ENCODE data around the gene MUTYH. TPM values are rescaled to one million over a fixed set of nuclear protein-coding genes. Genes with fewer than 3 reads are reported as not detected.

MUTYH gene
- polyA plus RNA-seq, 1 donor from 2014 or later: 59.8 TPM

DNA sequence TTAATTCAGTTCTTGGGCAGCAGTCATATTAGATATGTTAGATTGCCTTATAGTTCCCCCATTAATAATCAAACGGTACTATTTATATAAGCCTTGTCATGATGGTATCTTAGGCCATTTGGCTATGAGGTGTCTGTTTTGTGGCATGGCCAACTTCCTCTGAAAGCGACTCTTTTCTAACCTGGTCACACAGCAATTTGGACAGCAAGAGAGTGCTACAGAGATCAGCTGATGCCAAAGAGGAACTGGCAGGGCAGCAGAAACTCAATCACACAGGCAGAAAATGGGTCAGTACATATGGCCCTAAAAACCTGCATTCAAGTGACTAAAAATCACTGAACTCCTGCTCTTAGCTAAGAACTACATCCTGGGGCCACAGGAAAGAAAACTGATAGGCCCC lies 13.4 kb upstream of the MUTYH start:
- Histone ChIP-seq H3K9ac (ENCODE audit: low read length) (no peak overlapping the region), H3K79me2 (replicated peaks; ENCODE audit: insufficient read depth, low read length) (no peaks in the 10 kb centered on the region), H3K4me2 (ENCODE audit: low read length) (no peak overlapping the region), H3K27me3 (ENCODE audit: insufficient read depth, low read depth, low read length) (no peaks in the 10 kb centered on the region), H3K27ac (ENCODE audit: low read length) (no peak overlapping the region), H4K20me1 (ENCODE audit: insufficient read depth) (no peaks in the 10 kb centered on the region), H3F3A (ENCODE audit: insufficient read depth, low read length, poor library complexity, severe bottlenecking) (no peaks in the 10 kb centered on the region), H3K9me3 (ENCODE audit: low read length) (no peaks in the 10 kb centered on the region), H3K9me2 (ENCODE audit: insufficient read depth, low read length) (no peaks in the 10 kb centered on the region), H3K36me3 (ENCODE audit: insufficient read depth, low read length) (no peaks in the 10 kb centered on the region), H2AFZ (ENCODE audit: low read depth, low read length) (no peak overlapping the region), H3K4me3 (ENCODE audit: low read length) (no peak overlapping the region)
- TF ChIP-seq EZH2 (IDR thresholded peaks at IDR 0.05; ENCODE audit: borderline replicate concordance, insufficient read depth, low read length, poor library complexity, severe bottlenecking) (no peak), EP300 (conservative IDR thresholded peaks at IDR 0.05; ENCODE audit: poor library complexity, severe bottlenecking) (no peak), MXI1 (conservative IDR thresholded peaks at IDR 0.05; ENCODE audit: poor library complexity, severe bottlenecking) (no peak), RAD21 (conservative IDR thresholded peaks at IDR 0.05) (no peak), TAF1 (IDR thresholded peaks at IDR 0.05; ENCODE audit: low read depth) (no peak), POLR2AphosphoS5 (IDR thresholded peaks at IDR 0.05) (no peak), SMC3 (conservative IDR thresholded peaks at IDR 0.05; ENCODE audit: poor library complexity) (no peak)
- TF ChIP-seq, protein P1, sequence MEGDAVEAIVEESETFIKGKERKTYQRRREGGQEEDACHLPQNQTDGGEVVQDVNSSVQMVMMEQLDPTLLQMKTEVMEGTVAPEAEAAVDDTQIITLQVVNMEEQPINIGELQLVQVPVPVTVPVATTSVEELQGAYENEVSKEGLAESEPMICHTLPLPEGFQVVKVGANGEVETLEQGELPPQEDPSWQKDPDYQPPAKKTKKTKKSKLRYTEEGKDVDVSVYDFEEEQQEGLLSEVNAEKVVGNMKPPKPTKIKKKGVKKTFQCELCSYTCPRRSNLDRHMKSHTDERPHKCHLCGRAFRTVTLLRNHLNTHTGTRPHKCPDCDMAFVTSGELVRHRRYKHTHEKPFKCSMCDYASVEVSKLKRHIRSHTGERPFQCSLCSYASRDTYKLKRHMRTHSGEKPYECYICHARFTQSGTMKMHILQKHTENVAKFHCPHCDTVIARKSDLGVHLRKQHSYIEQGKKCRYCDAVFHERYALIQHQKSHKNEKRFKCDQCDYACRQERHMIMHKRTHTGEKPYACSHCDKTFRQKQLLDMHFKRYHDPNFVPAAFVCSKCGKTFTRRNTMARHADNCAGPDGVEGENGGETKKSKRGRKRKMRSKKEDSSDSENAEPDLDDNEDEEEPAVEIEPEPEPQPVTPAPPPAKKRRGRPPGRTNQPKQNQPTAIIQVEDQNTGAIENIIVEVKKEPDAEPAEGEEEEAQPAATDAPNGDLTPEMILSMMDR (IDR thresholded peaks at IDR 0.05; ENCODE audit: poor library complexity, severe bottlenecking): no peak
- TF ChIP-seq, protein P2, sequence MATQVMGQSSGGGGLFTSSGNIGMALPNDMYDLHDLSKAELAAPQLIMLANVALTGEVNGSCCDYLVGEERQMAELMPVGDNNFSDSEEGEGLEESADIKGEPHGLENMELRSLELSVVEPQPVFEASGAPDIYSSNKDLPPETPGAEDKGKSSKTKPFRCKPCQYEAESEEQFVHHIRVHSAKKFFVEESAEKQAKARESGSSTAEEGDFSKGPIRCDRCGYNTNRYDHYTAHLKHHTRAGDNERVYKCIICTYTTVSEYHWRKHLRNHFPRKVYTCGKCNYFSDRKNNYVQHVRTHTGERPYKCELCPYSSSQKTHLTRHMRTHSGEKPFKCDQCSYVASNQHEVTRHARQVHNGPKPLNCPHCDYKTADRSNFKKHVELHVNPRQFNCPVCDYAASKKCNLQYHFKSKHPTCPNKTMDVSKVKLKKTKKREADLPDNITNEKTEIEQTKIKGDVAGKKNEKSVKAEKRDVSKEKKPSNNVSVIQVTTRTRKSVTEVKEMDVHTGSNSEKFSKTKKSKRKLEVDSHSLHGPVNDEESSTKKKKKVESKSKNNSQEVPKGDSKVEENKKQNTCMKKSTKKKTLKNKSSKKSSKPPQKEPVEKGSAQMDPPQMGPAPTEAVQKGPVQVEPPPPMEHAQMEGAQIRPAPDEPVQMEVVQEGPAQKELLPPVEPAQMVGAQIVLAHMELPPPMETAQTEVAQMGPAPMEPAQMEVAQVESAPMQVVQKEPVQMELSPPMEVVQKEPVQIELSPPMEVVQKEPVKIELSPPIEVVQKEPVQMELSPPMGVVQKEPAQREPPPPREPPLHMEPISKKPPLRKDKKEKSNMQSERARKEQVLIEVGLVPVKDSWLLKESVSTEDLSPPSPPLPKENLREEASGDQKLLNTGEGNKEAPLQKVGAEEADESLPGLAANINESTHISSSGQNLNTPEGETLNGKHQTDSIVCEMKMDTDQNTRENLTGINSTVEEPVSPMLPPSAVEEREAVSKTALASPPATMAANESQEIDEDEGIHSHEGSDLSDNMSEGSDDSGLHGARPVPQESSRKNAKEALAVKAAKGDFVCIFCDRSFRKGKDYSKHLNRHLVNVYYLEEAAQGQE (IDR thresholded peaks at IDR 0.05; ENCODE audit: borderline replicate concordance): no peak

DNA sequence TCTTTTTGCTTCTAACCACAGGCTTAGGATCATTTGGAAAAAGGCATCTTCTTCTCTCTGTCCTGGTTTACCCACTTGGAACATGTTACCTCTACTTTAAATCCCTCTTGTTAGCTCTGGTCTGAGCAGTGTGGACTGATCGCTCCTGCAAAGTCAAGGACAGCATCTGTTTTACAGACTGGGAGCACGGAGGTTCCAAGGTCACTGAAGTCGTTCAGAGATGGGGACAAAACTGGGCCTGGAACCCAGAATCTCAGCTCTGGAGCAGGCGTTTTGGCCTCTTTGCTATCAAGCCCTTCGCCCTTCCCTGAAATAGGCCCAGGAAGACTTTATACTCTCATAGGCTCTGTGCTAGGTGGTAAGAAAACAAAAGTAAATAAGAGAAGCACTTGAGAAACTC lies 11.3 kb upstream of the MUTYH start:
- H3K79me2 ChIP-seq (replicated peaks; ENCODE audit: insufficient read depth, low read length): no peaks in the 10 kb centered on the region
- H3K27ac ChIP-seq (ENCODE audit: low read length): no peak overlapping the region
- no peaks in the 10 kb centered on the region for H3F3A ChIP-seq (ENCODE audit: insufficient read depth, low read length, poor library complexity, severe bottlenecking)

More for the DNA sequence above, 11.3 kb upstream of the MUTYH start:
- no peaks in the 10 kb centered on the region for H3K9me3 ChIP-seq (ENCODE audit: low read length)
- H4K20me1 ChIP-seq (ENCODE audit: insufficient read depth): no peaks in the 10 kb centered on the region
- no peak for TF ChIP-seq SMC3 (conservative IDR thresholded peaks at IDR 0.05; ENCODE audit: poor library complexity)
- no peak for TF ChIP-seq MXI1 (conservative IDR thresholded peaks at IDR 0.05; ENCODE audit: poor library complexity, severe bottlenecking)
- no peak for TF ChIP-seq EZH2 (IDR thresholded peaks at IDR 0.05; ENCODE audit: borderline replicate concordance, insufficient read depth, low read length, poor library complexity, severe bottlenecking)
- TF ChIP-seq, protein P2 (IDR thresholded peaks at IDR 0.05; ENCODE audit: borderline replicate concordance): no peak
- TF ChIP-seq RAD21 (conservative IDR thresholded peaks at IDR 0.05): no peak
- no peak for TF ChIP-seq POLR2AphosphoS5 (IDR thresholded peaks at IDR 0.05)
- TF ChIP-seq TAF1 (IDR thresholded peaks at IDR 0.05; ENCODE audit: low read depth): no peak
- no peak for TF ChIP-seq EP300 (conservative IDR thresholded peaks at IDR 0.05; ENCODE audit: poor library complexity, severe bottlenecking)
- TF ChIP-seq, protein P1 (IDR thresholded peaks at IDR 0.05; ENCODE audit: poor library complexity, severe bottlenecking): no peak
- no peak overlapping the region for H3K9ac ChIP-seq (ENCODE audit: low read length)
- H2AFZ ChIP-seq (ENCODE audit: low read depth, low read length): no peak overlapping the region
- H3K36me3 ChIP-seq (ENCODE audit: insufficient read depth, low read length): no peaks in the 10 kb centered on the region
- no peak overlapping the region for H3K4me3 ChIP-seq (ENCODE audit: low read length)
- H3K4me2 ChIP-seq (ENCODE audit: low read length): no peak overlapping the region
- H3K27me3 ChIP-seq (ENCODE audit: insufficient read depth, low read depth, low read length): no peaks in the 10 kb centered on the region
- no peaks in the 10 kb centered on the region for H3K9me2 ChIP-seq (ENCODE audit: insufficient read depth, low read length)
